ENCODE data around the gene PTPRM. TPM values are rescaled to one million over a fixed set of nuclear protein-coding genes. Genes with fewer than 3 reads are reported as not detected.

The PTPRM gene
- total and polyA plus RNA-seq, 4 donors = 61.1 to 146 (median 87.5) TPM

DNA sequence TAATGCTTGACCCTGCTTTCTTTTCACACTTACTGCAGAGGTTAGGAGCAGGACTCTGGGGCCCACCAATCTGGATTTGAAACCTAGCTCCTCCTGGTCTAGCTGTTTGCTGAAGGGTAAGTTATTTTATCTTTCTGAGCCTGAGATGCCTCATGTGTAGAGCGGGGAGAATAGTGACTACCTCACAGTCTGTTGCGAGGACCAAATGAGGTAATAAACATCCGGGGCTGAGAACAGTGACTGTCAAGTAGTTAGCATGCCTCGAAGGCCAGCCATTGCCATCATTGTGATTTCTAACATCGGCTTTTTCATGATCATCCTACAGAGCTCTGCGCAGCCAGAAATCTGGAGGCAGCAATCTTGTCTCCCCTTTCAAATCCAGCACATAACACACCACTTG is 32.9 kb downstream of the PTPRM start:
- H3K27me3 ChIP-seq (ENCODE audit: control insufficient read depth in 3 of 3, insufficient read depth in 3 of 3, low read length in 2 of 3) = no peaks in the 10 kb centered on the region
- DNase-seq = no peak
- TF ChIP-seq, protein P1, sequence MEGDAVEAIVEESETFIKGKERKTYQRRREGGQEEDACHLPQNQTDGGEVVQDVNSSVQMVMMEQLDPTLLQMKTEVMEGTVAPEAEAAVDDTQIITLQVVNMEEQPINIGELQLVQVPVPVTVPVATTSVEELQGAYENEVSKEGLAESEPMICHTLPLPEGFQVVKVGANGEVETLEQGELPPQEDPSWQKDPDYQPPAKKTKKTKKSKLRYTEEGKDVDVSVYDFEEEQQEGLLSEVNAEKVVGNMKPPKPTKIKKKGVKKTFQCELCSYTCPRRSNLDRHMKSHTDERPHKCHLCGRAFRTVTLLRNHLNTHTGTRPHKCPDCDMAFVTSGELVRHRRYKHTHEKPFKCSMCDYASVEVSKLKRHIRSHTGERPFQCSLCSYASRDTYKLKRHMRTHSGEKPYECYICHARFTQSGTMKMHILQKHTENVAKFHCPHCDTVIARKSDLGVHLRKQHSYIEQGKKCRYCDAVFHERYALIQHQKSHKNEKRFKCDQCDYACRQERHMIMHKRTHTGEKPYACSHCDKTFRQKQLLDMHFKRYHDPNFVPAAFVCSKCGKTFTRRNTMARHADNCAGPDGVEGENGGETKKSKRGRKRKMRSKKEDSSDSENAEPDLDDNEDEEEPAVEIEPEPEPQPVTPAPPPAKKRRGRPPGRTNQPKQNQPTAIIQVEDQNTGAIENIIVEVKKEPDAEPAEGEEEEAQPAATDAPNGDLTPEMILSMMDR (IDR thresholded peaks at IDR 0.05; ENCODE audit: control extremely low read depth, extremely low read depth) = no peak
- no peak overlapping the region for H3K9ac ChIP-seq (ENCODE audit: insufficient read depth in 1 of 2, low read length in 2 of 2)
- WGBS, 2 donors = 90 to 91% methylated on average over 6 of the region's 6 CpGs
- no peaks in the 10 kb centered on the region for H3K9me3 ChIP-seq (ENCODE audit: control insufficient read depth in 4 of 4, insufficient read depth in 3 of 4, low read length in 3 of 4)
- no peak overlapping the region for H3K27ac ChIP-seq (ENCODE audit: low read depth in 1 of 2, low read length in 1 of 2)
- no peak overlapping the region for H3K4me3 ChIP-seq
- no peak for ATAC-seq (ENCODE audit: insufficient read depth, low FRiP score)
- peaks cover 8 to 23% (median 18%) of the 10 kb centered on the region in 5 donors for H3K4me1 ChIP-seq (ENCODE audit: control insufficient read depth in 5 of 5, insufficient read depth in 5 of 5, low read length in 5 of 5)
- H3K36me3 ChIP-seq (ENCODE audit: control insufficient read depth in 4 of 4, insufficient read depth in 4 of 4, low read length in 4 of 4) = no peaks in the 10 kb centered on the region

DNA sequence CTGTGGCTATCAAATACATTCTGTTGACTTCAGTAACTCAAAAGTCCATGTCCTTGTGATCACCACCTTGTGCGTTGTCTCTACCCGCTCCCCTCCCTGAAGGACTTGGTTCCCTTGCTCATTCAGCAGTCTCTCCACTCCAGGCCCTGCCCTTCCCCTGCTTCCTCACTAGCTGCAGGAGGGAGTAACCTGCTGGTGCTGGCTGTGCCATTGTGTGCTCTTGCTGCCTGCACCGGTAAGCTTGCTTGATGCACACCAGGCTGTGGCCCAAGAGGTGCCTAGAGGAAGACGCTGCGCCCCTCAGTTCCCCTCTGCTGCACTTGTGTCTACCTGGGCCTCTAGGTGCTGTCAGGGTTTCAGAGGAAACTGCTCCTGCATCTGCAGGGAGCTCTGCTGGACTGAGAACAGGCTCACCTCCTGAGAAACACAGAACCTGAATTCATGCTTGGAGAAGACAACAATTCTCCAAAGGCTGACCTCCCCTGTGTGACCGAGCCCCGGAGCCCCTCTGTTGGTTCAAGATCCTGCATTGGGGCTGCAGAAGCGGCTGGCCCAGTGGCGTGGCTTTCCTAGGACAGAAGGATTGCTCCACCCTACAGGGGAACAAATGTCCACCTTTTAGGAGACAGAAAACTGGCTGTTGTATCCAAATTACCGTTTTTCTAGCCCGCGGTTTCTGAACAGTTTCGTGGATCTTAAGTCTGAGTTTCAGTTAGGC is 33.6 kb downstream of the PTPRM start:
- Histone ChIP-seq H3K4me3 (no peak overlapping the region), H3K27me3 (ENCODE audit: control insufficient read depth in 3 of 3, insufficient read depth in 3 of 3, low read length in 2 of 3) (no peaks in the 10 kb centered on the region), H3K36me3 (ENCODE audit: control insufficient read depth in 4 of 4, insufficient read depth in 4 of 4, low read length in 4 of 4) (no peaks in the 10 kb centered on the region), H3K9ac (ENCODE audit: insufficient read depth in 1 of 2, low read length in 2 of 2) (no peak overlapping the region), H3K27ac (ENCODE audit: low read depth in 1 of 2, low read length in 1 of 2) (no peak overlapping the region), H3K9me3 (ENCODE audit: control insufficient read depth in 4 of 4, insufficient read depth in 3 of 4, low read length in 3 of 4) (no peaks in the 10 kb centered on the region), H3K4me1 (ENCODE audit: control insufficient read depth in 5 of 5, insufficient read depth in 5 of 5, low read length in 5 of 5) (peaks cover 4 to 20% (median 14%) of the 10 kb centered on the region in 5 donors)
- WGBS, 2 donors = 78 to 88% methylated on average over 13 of the region's 13 CpGs
- ATAC-seq (ENCODE audit: insufficient read depth, low FRiP score) = no peak
- DNase-seq = no peak
- TF ChIP-seq, protein P1 (IDR thresholded peaks at IDR 0.05; ENCODE audit: control extremely low read depth, extremely low read depth) = no peak

DNA sequence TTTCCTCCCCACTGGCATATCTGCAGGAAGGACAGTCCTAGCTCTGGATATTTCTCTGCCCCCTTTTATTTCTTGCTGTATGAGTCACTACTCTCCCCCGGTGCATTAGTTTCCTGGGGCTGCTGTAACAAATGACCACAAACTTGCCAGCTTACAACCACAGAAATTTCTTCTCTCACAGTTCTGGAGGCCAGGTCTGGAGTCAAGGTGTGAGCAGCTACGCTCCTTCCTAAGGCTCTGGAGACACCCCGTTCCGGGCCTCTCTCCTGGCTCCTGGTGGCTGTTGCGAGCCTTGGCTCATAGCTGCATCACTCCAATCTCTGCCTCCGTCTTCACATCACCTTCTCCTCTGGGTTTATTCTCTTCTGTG is 34.1 kb downstream of the PTPRM start:
- WGBS, 2 donors = 79 to 83% methylated on average over 6 of the region's 6 CpGs
- H3K27me3 ChIP-seq (ENCODE audit: control insufficient read depth in 3 of 3, insufficient read depth in 3 of 3, low read length in 2 of 3) = no peaks in the 10 kb centered on the region
- TF ChIP-seq, protein P1 (IDR thresholded peaks at IDR 0.05; ENCODE audit: control extremely low read depth, extremely low read depth) = no peak
- H3K4me1 ChIP-seq (ENCODE audit: control insufficient read depth in 5 of 5, insufficient read depth in 5 of 5, low read length in 5 of 5) = peaks cover 4 to 23% (median 14%) of the 10 kb centered on the region in 5 donors
- H3K9me3 ChIP-seq (ENCODE audit: control insufficient read depth in 4 of 4, insufficient read depth in 3 of 4, low read length in 3 of 4) = no peaks in the 10 kb centered on the region
- no peaks in the 10 kb centered on the region for H3K36me3 ChIP-seq (ENCODE audit: control insufficient read depth in 4 of 4, insufficient read depth in 4 of 4, low read length in 4 of 4)
- no peak overlapping the region for H3K27ac ChIP-seq (ENCODE audit: low read depth in 1 of 2, low read length in 1 of 2)
- H3K4me3 ChIP-seq = no peak overlapping the region
- DNase-seq (no peak), ATAC-seq (ENCODE audit: insufficient read depth, low FRiP score) (no peak)
- no peak overlapping the region for H3K9ac ChIP-seq (ENCODE audit: insufficient read depth in 1 of 2, low read length in 2 of 2)

DNA sequence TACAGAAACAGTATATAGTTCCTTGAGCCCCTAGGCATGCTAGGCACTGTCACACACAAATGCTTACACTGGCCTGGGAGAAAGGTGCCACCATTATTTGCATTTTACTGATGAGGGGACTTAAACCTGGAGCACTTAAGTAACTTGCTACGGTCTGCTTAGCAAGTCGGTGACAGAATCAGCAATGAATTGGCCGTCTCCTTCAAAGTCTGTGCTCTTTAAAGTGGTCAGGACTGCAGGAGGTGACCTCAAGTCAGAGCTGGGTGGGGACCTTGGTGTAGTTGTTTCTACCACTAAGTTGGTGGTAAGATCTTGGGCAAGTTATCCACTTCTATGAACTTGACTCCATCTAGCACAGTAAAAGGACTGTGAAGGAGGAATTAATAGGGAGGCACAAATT is 34.8 kb downstream of the PTPRM start:
- no peak overlapping the region for H3K27ac ChIP-seq (ENCODE audit: low read depth in 1 of 2, low read length in 1 of 2)
- no peak overlapping the region for H3K9ac ChIP-seq (ENCODE audit: insufficient read depth in 1 of 2, low read length in 2 of 2)
- no peaks in the 10 kb centered on the region for H3K27me3 ChIP-seq (ENCODE audit: control insufficient read depth in 3 of 3, insufficient read depth in 3 of 3, low read length in 2 of 3)
- no peaks in the 10 kb centered on the region for H3K36me3 ChIP-seq (ENCODE audit: control insufficient read depth in 4 of 4, insufficient read depth in 4 of 4, low read length in 4 of 4)
- WGBS, 2 donors = 79 to 84% methylated on average over 3 of the region's 3 CpGs
- ATAC-seq (ENCODE audit: insufficient read depth, low FRiP score) = no peak
- H3K9me3 ChIP-seq (ENCODE audit: control insufficient read depth in 4 of 4, insufficient read depth in 3 of 4, low read length in 3 of 4) = no peaks in the 10 kb centered on the region
- DNase-seq = no peak
- no peak overlapping the region for H3K4me3 ChIP-seq
- H3K4me1 ChIP-seq (ENCODE audit: control insufficient read depth in 5 of 5, insufficient read depth in 5 of 5, low read length in 5 of 5) = peaks cover 4 to 23% (median 16%) of the 10 kb centered on the region in 5 donors
- TF ChIP-seq, protein P1 (IDR thresholded peaks at IDR 0.05; ENCODE audit: control extremely low read depth, extremely low read depth) = no peak

All from lung (tissue), 12 donors.